HUES48 (cell line): ENCODE measurements around the gene MCTS1.
A peak's percentile ranks its signal among the peaks of the same experiment; 100 is the strongest.
"Not testable (repeated sequence)": the region's sequence is repeated elsewhere in the genome, so short reads cannot be mapped to it uniquely, and the experiment has no call there.

Experiments used
- H3K27ac ChIP-seq: one replicate; pipeline ENCODE4 v1.7.0; 2013; ENCODE audit warnings: low read depth, low read length, inconsistent platforms
- H3K27me3 ChIP-seq: 2 replicates; pipeline ENCODE4 v1.6.1; 2013; ENCODE audit warnings: mild to moderate bottlenecking, low read length; ENCODE audit not compliant: control insufficient read depth, insufficient read depth
- H3K36me3 ChIP-seq: 2 replicates; pipeline ENCODE4 v1.6.1; 2013; ENCODE audit warnings: low read length; ENCODE audit not compliant: control insufficient read depth, insufficient read depth
- H3K4me1 ChIP-seq: 2 replicates; pipeline ENCODE4 v1.6.1; 2013; ENCODE audit warnings: mild to moderate bottlenecking, low read length; ENCODE audit not compliant: control insufficient read depth, insufficient read depth
- H3K4me3 ChIP-seq: 2 replicates; pipeline ENCODE4 v1.5.1; 2013; ENCODE audit warnings: mild to moderate bottlenecking, low read depth, low read length
- H3K9ac ChIP-seq: 2 replicates; pipeline ENCODE4 v1.6.1; 2013; ENCODE audit warnings: mild to moderate bottlenecking, low read depth, low read length, moderate library complexity
- H3K9me3 ChIP-seq: 2 replicates; pipeline ENCODE4 v1.6.1; 2013; ENCODE audit warnings: low read length; ENCODE audit not compliant: control insufficient read depth, insufficient read depth

Gene MCTS1

GRCh38 chrX:120568609-120569008 lies 35.3 kb upstream of the MCTS1 start:
- H3K27me3 ChIP-seq, result no peaks in the 10 kb centered on the region
- no peak overlapping the region for H3K9ac ChIP-seq
- no peak overlapping the region for H3K27ac ChIP-seq
- no peaks in the 10 kb centered on the region for H3K9me3 ChIP-seq
- no peak overlapping the region for H3K4me3 ChIP-seq
- no peaks in the 10 kb centered on the region for H3K4me1 ChIP-seq
- no peaks in the 10 kb centered on the region for H3K36me3 ChIP-seq

- peaks cover under 1% of the 10 kb centered on the region; the same call in 1 of the 2 replicates for H3K9me3 ChIP-seq
- H3K27ac ChIP-seq, result no peak overlapping the region
- no peaks in the 10 kb centered on the region; the same call in 1 of the 2 replicates for H3K4me1 ChIP-seq
- no peaks in the 10 kb centered on the region for H3K27me3 ChIP-seq
- H3K9ac ChIP-seq, result no peak overlapping the region
- no peak overlapping the region for H3K4me3 ChIP-seq
- no peaks in the 10 kb centered on the region for H3K36me3 ChIP-seq
Measured at GRCh38 chrX:120570011-120570600, 33.8 kb upstream of the MCTS1 start.

GRCh38 chrX:120573806-120574205 lies 30.1 kb upstream of the MCTS1 start:
- H3K36me3 ChIP-seq, H3K4me1 ChIP-seq, H3K9ac ChIP-seq, H3K4me3 ChIP-seq, H3K27ac ChIP-seq, H3K9me3 ChIP-seq, H3K27me3 ChIP-seq: not testable (repeated sequence)

GRCh38 chrX:120575379-120576114 lies 28.4 kb upstream of the MCTS1 start:
- Histone ChIP-seq H3K27me3 (0 out of 2 replicates have a peak, but pooled peaks cover 3% of the 10 kb centered on the region), H3K4me3 (no peak overlapping the region)

GRCh38 chrX:120585702-120586101 lies 18.2 kb upstream of the MCTS1 start:
- Histone ChIP-seq H3K27ac (no peak overlapping the region), H3K9ac (no peak overlapping the region), H3K9me3 (no peaks in the 10 kb centered on the region), H3K27me3 (no peaks in the 10 kb centered on the region), H3K4me1 (no peaks in the 10 kb centered on the region), H3K4me3 (no peak overlapping the region), H3K36me3 (no peaks in the 10 kb centered on the region)

More at GRCh38 chrX:120575379-120576114, 28.4 kb upstream of the MCTS1 start:
- H3K9me3 ChIP-seq, result peaks cover 3% of the 10 kb centered on the region; the same call in 1 of the 2 replicates
- no peaks in the 10 kb centered on the region for H3K36me3 ChIP-seq
- H3K27ac ChIP-seq, result no peak overlapping the region
- H3K9ac ChIP-seq, result no peak overlapping the region
- no peaks in the 10 kb centered on the region; the same call in 1 of the 2 replicates for H3K4me1 ChIP-seq

- peak overlapping the region; percentile 92 for H3K4me3 ChIP-seq
- H3K27me3 ChIP-seq, result no peaks in the 10 kb centered on the region
- H3K4me1 ChIP-seq, result no peaks in the 10 kb centered on the region
- H3K9me3 ChIP-seq, result no peaks in the 10 kb centered on the region
- H3K9ac ChIP-seq, result peak overlapping the region; percentile 75
- H3K27ac ChIP-seq, result peak overlapping the region; percentile 88
- peaks cover 28% of the 10 kb centered on the region for H3K36me3 ChIP-seq
Measured at GRCh38 chrX:120604361-120604782, 471 bp downstream of the MCTS1 start.

- Histone ChIP-seq H3K27me3 (no peaks in the 10 kb centered on the region), H3K9ac (no peak overlapping the region), H3K4me1 (no peaks in the 10 kb centered on the region), H3K36me3 (peaks cover 66% of the 10 kb centered on the region), H3K4me3 (no peak overlapping the region), H3K27ac (no peak overlapping the region), H3K9me3 (no peaks in the 10 kb centered on the region)
Measured at GRCh38 chrX:120612086-120612485, 8.2 kb downstream of the MCTS1 start.

GRCh38 chrX:120614816-120615215 lies 10.9 kb downstream of the MCTS1 start:
- H3K4me3 ChIP-seq, result no peak overlapping the region
- H3K27me3 ChIP-seq, result no peaks in the 10 kb centered on the region
- no peaks in the 10 kb centered on the region for H3K9me3 ChIP-seq
- no peak overlapping the region for H3K27ac ChIP-seq
- H3K9ac ChIP-seq, result no peak overlapping the region
- H3K36me3 ChIP-seq, result peaks cover 44% of the 10 kb centered on the region
- no peaks in the 10 kb centered on the region for H3K4me1 ChIP-seq

- Histone ChIP-seq H3K9me3 (no peaks in the 10 kb centered on the region), H3K4me3 (no peak overlapping the region), H3K4me1 (no peaks in the 10 kb centered on the region), H3K27me3 (no peaks in the 10 kb centered on the region), H3K9ac (no peak overlapping the region), H3K27ac (no peak overlapping the region), H3K36me3 (peaks cover 24% of the 10 kb centered on the region)
Measured at GRCh38 chrX:120617996-120618630, 14.2 kb downstream of the MCTS1 start.

- H3K4me1 ChIP-seq, result no peaks in the 10 kb centered on the region
- H3K27ac ChIP-seq, result no peak overlapping the region
- no peak overlapping the region for H3K9ac ChIP-seq
- H3K4me3 ChIP-seq, result no peak overlapping the region
- 0 out of 2 replicates have a peak, but pooled peaks cover 4% of the 10 kb centered on the region for H3K36me3 ChIP-seq
- no peaks in the 10 kb centered on the region for H3K9me3 ChIP-seq
- H3K27me3 ChIP-seq, result no peaks in the 10 kb centered on the region
Measured at GRCh38 chrX:120625371-120625770, 21.5 kb downstream of the MCTS1 start.
